ENCODE data around the gene BTBD19. TPM values are rescaled to one million over a fixed set of nuclear protein-coding genes. Genes with fewer than 3 reads are reported as not detected.
"Not testable (repeated sequence)": the region's sequence is repeated elsewhere in the genome, so short reads cannot be mapped to it uniquely, and the experiment has no call there.

BTBD19 gene
- total RNA-seq, 1 donor from 2014 or later, result 5.5 TPM

- no peaks in the 10 kb centered on the region for H3K27me3 Mint-ChIP-seq (ENCODE audit: low read depth)
These were observed 13.9 kb downstream of the BTBD19 start for GRCh38 chr1:44822131-44822701.

GRCh38 chr1:44822981-44823451 is 14.7 kb downstream of the BTBD19 start:
- TF ChIP-seq CTCF (conservative IDR thresholded peaks at IDR 0.05), result no peak
- peaks cover 24% of the 10 kb centered on the region for H3K4me1 Mint-ChIP-seq
- no peak overlapping the region for H3K27ac Mint-ChIP-seq (ENCODE audit: unreplicated experiment)
- H3K9me3 Mint-ChIP-seq, result no peaks in the 10 kb centered on the region
- DNase-seq (ENCODE audit: low read depth, low spot score), result no peak
- no peaks in the 10 kb centered on the region for H3K36me3 Mint-ChIP-seq (ENCODE audit: low read depth)
- no peaks in the 10 kb centered on the region for H3K27me3 Mint-ChIP-seq (ENCODE audit: low read depth)
- H3K4me3 Mint-ChIP-seq, result no peak overlapping the region

More at GRCh38 chr1:44822131-44822701, 13.9 kb downstream of the BTBD19 start:
- no peak overlapping the region for H3K4me3 Mint-ChIP-seq
- no peaks in the 10 kb centered on the region for H3K36me3 Mint-ChIP-seq (ENCODE audit: low read depth)
- no peak for DNase-seq (ENCODE audit: low read depth, low spot score)
- no peaks in the 10 kb centered on the region for H3K9me3 Mint-ChIP-seq
- TF ChIP-seq CTCF (conservative IDR thresholded peaks at IDR 0.05), result no peak
- H3K4me1 Mint-ChIP-seq, result peaks cover 30% of the 10 kb centered on the region
- H3K27ac Mint-ChIP-seq (ENCODE audit: unreplicated experiment), result no peak overlapping the region

DNA sequence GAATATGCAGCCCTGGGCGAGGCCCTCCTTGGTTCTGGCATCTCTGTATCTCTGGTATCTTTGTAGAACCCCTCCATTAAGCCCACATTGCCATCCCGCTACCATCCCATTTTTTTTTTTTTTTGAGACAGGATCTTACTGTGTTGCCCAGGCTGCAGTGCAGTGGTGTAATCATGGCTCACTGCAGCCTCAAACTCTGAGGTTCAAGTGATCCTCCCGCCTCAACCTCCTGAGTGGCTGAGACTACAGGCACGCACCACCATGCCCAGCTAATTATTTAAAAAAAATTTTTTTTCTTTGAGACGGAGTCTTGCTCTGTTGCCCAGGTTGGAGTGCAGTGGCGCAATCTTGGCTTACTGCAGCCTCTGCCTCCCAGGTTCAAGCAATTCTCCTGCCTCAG is 16.1 kb downstream of the BTBD19 start:
- H3K27ac Mint-ChIP-seq (ENCODE audit: unreplicated experiment); DNase-seq (ENCODE audit: low read depth, low spot score); H3K27me3 Mint-ChIP-seq (ENCODE audit: low read depth); H3K36me3 Mint-ChIP-seq (ENCODE audit: low read depth); H3K9me3 Mint-ChIP-seq; H3K4me3 Mint-ChIP-seq: not testable (repeated sequence)
- H3K4me1 Mint-ChIP-seq, result peaks cover 17% of the 10 kb centered on the region

DNA sequence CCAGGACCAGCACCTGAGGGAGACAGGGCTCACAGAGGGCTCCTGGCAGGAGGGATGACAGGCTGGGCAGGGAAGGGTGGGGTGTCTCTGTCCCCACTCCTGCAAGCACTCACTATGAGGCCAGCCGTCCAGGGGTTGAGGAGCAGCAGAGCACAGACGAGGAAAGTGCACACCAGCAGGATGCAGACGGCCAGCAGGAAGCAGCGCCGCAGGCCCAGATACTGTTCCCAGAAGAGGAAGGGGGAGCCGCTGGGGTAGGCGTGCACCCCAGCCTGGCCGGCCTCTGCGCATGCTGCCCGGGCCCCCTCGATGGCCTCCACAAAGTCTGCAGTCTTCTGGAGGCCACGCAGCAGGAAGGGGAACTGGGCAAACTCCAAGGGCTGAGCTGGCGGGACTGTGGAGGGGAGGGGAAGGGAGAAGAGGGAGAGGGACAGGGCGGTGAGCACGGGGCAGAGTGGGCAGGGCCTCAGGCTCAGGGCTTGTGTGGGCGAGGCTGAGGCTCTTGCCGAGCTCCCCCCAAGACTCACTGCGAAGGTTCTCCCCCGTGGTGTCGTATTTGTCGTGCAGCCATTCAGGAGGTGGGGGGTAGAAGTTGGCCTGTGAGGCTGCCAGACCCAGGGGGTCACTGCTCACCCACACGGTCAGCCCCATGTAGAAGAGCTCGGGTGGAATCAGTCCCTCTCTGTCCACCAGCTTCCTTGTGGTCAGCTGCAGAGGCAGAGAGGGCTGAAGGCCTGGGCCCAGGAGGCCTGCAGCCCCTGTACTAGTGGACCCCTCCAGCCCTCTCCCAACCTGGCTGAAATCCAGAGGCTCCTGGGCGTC is 18.3 kb downstream of the BTBD19 start:
- no peak for TF ChIP-seq CTCF (conservative IDR thresholded peaks at IDR 0.05)
- Mint-ChIP-seq H3K27ac (ENCODE audit: unreplicated experiment) (peak overlapping the region; percentile 27), H3K36me3 (ENCODE audit: low read depth) (no peaks in the 10 kb centered on the region), H3K9me3 (no peaks in the 10 kb centered on the region), H3K4me1 (no peaks in the 10 kb centered on the region), H3K27me3 (ENCODE audit: low read depth) (no peaks in the 10 kb centered on the region), H3K4me3 (no peak overlapping the region)
- no peak for DNase-seq (ENCODE audit: low read depth, low spot score)

- H3K36me3 Mint-ChIP-seq (ENCODE audit: low read depth), result no peaks in the 10 kb centered on the region
- no peak overlapping the region for H3K27ac Mint-ChIP-seq (ENCODE audit: unreplicated experiment)
- DNase-seq (ENCODE audit: low read depth, low spot score), result no peak
- no peak overlapping the region for H3K4me3 Mint-ChIP-seq
- no peaks in the 10 kb centered on the region for H3K4me1 Mint-ChIP-seq
- no peaks in the 10 kb centered on the region for H3K9me3 Mint-ChIP-seq
- no peaks in the 10 kb centered on the region for H3K27me3 Mint-ChIP-seq (ENCODE audit: low read depth)
- no peak for TF ChIP-seq CTCF (conservative IDR thresholded peaks at IDR 0.05)
These were observed 19.1 kb downstream of the BTBD19 start for GRCh38 chr1:44827197-44828002.
